GM19099 (cell line): Measurements from ENCODE around the gene DPYSL4.

ENCODE experiments used
- POLR2A ChIP-seq: IDR thresholded peaks from 3 replicates; pipeline ENCODE4 v1.6.1; 2011; ENCODE audit warnings: low read depth; ENCODE audit not compliant: insufficient read length; ENCODE audit errors: extremely low read depth

The DPYSL4 gene

DNA sequence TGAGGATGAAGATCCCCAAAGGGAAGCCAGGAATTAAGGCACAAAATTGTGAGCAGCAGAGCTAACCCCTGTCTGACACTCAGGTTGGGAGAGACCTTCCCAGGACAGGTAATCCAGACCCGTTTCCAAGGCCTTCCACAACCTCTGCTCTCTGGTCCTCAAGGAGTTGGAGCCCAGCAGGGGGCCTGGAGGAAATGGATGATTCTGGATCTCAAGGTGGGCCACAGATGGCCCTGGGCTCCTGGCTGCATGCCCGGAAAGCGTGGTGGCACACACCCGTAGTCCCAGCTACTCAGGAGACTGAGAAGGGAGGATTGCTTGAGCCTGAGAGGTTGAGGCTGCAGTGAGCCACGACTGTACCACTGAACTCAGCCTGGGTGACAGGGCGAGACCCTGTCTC is 42.3 kb downstream of the DPYSL4 start:
- TF ChIP-seq POLR2A = no peak

DNA sequence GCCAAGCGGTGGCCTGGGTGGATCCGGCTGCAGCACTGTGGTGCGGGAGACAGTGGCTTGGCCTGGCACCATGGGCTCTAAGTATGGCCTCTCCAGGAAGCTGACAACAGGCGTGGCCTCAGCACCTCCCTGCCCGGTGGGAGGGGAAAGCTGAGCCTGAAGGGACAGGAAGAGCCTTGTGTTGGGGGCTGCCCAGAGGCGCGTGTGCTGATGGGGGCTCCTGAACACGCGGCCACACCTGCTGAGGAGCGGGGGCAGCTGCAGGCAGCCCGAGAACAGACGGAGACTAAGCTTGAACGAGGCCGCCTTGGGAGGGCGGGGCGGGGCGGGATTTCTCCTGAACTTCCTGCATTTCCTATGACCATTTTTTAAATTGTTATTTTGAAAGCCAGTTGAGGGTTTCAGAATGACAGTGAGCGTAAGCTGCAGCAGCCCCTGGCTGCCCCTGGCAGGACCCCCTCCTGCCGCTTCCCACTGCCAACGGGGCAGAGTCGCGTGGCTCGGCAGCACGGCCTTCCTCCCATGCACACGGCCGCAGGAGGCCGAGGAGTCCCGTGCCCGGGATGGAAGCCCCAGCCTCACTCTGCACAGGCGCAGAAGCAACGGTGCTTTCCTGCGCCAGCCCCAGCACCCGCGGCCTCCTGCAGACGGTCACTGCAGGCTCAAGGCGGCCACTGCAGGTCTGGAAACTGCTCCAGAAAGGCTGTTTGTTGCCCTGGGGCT is 43.2 kb downstream of the DPYSL4 start:
- TF ChIP-seq POLR2A = no peak

DNA sequence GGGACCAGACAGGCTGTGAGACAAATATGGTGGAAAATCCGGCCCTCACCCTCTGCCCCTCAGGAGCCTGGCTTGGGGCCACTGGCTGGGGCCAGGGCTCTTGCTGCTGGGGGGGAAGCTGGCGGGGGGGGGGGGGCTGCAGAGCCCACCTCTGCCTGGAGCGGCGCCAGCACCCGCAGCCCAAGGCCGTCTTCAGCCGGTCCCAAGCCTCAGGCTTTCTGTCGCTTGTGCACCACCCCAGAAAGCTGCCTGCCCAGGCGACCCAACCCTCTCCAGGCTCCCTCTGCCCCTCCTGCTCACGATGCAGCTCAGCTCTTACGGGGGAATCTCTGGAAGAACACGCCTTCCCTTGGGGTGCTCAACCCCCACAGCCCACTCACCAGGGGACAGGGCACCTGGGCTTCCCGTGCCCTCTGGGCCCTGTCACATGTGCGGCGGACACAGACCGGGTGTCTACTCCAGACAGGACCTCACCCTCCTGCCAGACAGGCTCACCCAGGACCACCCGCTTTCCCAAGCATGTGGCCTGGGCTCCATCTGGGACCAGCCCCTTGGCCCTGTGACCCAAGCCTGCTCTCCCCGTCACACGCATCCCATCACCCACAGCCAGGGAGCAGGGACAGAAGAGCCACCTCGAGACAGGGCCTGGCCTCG is 43.9 kb downstream of the DPYSL4 start:
- no peak for TF ChIP-seq POLR2A

DNA sequence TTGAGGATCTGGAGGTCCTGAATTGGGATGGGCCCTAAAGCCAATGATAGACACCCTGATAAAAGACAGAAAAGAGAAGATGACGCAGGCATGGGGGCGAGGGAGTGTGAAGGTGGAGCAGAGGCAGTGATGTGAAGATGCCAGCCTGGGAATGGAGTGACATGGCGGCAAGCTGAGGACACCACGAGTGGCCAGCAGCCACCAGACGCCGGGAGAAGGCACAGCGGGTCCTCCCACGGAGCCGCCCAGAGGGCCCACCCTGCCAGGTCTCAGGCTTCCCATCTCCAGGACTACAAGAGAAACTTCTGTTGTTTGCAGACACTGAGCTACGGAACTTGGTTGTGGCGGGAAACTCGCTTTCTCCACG is 44.9 kb downstream of the DPYSL4 start:
- no peak for TF ChIP-seq POLR2A

DNA sequence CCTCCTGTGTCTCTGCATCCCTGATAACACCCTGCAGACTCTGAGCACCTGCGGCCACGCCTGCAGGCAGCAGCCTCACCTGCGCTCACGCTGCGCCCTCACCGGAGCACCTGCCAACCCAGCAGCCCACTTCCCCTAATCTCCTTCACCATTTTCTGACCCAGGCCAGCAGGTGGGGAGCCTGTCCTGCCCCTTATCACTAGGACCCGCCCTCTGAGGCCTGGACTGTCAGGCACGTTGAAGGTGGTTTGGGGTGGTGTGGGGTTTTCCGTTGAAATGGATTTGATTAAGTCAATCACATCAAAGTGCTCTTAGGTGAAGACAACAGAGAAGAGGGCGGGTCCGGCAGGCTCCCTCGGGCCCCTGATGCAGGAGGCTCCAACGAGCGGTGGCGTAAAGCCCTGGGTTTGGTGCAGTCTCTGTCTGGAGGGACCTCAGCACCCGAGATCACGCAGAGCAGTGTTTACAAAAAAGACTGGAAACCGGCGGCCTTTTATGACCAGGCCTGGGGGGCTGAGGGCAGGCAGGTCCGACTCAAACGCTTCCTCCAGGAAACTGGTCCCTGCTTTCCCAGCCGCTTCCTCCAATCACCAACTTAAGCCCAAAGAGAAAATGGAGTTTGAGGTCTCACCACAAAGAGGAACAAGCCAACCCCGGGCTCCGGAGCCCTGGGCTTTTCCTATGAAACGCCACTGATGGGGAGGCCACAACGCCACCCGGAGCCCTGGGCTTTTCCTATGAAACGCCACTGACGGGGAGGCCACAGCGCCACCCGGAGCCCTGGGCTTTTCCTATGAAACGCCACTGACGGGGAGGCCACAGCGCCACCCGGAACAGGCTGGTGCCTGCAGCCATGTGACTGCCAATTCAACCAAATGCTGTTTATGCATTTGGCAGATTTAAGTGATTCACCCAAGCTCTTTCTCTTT is 45.5 kb downstream of the DPYSL4 start:
- no peak for TF ChIP-seq POLR2A

DNA sequence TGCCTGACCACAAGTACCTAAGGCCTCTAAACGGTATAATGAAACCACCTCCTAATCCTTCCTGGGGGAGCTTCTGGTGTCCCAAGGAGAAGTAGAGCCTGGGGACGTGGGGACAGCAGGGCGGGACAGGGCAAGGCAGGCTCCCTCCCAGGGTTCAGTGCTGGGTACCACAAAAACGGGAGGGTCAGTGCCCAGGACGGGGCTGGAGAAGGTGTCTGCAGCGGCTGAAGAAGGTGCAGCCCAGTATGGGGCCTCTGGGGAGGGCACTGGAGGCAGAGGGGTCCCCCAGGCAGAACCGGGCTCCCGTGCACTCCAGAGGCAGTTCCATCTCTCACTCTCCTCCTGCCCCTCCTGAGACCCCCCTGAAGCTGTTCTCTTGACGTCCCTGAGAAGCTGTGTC is 46.2 kb downstream of the DPYSL4 start:
- no peak for TF ChIP-seq POLR2A

DNA sequence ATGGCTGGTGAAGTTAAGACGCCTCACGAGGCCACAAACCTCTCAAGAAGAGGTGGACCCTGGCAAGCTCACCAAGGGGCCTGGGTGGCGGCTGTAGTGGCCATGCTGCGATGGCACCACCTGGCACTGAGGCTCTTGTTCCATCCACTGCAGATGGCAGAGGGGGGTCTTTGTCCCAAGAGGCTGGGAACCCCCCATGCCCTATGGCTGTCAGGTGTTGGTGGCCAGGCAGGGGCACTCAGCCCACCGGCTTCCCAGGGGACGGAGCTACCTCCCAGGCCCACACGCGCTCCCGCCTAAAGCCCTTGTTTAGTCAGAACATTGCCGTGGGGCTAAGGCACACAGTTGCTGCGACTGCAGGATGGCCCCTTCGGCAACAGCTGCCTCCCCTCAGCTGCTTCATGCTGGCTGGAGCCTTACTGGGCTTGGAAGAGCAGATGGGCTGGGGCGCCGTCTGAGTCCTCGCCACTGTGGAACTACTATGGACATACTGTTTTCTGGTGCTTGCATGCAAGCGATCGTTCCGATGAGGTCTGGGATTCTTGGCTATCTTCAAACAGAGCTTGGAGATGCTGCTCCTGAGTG is 46.8 kb downstream of the DPYSL4 start:
- no peak for TF ChIP-seq POLR2A

DNA sequence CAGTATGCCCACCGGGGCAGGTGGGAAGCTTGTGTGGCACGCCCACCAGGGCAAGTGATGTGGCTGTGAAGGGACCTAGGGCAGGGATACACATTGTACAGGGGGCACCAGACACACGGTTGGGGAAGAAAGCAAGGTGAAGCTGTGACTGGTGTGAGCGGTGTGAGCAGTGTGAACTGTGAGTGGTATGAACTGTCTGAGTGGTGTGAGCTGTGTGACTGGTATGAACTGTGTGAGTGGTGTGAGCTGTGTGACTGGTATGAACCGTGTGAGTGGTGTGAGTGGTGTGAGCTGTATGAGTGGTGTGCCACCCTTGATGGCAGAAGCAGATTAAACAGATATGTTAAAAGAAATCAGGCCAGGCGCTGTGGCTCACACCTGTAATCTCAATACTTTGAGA is 48.1 kb downstream of the DPYSL4 start:
- TF ChIP-seq POLR2A = no peak

DNA sequence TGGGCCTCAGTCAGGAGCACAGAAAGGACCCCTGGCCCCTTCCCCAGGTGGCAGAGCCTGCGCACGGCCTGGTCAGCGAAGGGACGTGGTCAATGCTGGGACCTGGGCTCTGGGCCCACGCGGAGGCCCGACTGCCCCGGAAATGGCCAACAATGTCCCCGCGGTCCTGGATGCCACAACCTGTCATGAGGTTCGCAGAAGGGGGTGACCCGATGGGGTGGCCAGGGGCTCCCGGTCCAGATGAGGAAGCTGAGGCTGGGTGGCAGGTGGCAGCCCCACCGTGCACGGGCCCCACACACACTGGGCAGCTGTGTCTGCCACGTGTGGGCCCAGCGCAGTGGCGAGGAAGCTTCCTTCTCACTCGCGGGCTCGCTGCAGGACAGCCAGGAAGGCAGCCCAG is 49.4 kb downstream of the DPYSL4 start:
- no peak for TF ChIP-seq POLR2A

DNA sequence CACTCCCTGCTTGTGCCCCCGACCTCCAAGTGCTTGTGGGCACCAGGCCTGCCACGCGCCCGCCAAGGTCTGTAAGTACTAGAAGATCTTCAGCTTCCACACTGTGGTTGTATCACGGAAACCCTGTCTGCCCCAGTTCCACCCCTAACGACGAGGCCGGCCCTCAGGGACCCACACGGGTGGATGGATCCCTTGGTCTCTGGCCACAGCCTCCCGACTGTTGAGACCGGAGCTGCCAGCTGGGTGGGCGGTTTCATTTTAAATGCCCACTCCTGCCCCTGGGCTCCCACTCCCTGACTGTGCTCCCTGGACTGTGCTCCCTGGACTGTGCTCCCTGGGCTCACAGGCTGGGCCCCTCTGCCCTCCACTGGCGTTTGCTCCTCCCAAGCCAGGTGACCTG is 50.1 kb downstream of the DPYSL4 start:
- no peak for TF ChIP-seq POLR2A

DNA sequence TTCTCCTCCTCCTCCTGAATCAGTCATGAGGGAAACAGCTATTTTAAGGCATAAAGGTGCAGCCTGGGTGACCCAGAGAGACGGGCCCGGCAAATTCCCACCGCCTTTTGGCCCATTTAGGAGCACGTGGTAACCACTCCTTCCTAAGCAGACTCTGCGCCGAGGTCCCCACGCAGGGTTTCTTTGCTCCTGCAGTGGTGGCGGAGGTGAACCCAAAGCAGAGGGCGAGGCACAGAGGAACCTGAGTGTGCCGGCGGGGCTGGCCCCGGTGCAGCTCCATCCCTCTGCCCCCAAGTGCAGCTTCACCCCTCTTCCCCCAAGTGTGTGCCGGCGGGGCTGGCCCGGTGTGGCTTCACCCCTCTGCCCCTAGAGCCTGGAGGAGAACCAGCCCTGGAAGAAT is 50.6 kb downstream of the DPYSL4 start:
- no peak for TF ChIP-seq POLR2A

DNA sequence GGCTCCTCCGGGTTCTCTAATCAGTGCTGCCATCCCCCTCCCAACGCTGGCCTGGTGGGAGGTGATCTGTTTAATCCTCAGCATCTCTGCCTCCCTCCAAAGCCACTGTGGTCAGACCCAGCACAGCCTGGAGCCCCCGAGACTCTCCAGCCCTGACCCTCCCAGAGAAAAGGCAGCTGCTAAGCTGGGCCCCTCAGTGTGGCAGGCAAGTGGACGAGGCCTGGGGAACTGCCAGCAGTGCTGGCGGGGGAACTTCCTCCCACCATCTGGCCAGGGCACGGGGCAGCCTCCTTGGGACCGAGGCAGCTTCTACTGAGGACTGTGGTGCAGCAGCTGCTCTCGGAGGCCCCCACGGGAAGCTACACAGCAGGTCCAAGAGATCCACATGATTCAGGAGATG is 51.1 kb downstream of the DPYSL4 start:
- no peak for TF ChIP-seq POLR2A

DNA sequence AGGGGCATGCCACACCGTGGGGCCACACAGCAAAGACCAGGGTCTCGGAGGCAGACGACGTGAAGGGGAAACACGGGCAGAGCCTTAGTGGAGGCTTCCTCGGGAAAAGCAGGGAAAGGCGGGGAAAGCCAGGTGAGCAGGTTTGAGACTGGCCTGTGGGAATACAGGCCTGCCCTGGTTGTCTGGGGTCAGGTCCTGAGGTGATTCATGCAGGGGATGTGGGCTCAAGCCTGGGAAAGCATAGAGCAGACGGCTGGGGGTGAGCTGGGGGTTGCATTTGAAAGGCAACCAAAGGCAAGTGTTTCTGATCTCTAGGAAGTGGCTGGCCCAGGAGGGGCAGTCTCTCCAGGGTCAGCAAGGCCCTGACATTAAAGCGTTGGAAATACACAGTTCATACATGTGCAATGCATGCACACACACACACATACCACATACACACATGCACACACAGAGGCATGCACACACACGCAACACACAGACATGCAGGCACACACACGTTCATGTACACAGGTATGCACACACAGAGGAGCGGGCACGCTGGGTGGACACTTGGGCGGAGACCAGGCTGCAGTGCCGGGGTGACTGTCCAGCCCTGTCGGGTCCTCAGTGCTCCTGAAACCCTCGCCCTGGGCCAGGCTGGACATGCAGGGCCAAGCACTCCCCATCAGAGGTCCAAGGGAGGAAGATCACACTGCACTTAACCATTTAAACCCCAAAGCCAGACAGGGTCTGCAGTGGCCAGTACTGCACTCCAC is 51.8 kb downstream of the DPYSL4 start:
- no peak for TF ChIP-seq POLR2A

DNA sequence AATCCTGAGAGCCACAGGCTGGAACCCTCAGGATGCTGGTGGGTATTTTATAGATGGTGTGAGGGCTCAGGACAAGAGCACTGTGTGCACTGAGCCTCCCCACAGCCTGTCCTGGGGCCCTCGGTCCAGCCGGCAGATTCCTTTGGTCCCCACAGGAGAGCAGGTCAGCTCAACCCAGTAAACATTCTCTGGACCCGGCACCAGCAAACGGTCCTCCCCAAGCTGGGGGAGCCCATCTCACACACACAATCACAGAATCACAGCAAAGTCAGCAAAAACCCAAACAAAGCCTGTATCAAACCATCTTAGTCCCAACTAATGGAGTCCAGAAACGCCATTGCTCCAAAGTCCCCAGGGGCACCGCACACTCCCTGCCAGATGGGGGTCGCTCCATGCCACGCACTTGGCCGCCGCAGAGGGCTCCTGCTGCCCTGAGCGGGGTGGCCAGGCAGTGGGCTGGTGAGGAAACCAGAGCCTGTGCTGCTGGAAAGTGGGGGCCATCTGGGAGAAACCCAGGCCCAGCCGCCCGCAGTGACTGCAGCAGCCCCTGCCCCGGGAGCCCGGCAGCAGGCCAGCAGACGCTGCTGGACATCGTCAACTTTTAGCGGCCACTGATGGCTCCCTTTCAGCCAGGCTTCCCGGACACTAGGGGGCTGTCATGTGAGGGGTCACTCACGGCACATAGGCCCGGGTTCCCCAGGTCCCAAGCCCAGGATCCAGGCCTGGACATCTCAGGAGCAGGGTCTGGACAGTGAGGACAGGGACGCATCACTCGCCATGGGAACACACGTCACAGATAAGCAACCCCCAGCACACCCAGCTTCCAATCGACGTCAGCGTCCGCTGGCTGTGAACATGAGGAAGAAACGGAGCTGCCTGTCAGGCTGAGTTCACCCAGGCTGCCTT is 52.6 kb downstream of the DPYSL4 start:
- no peak for TF ChIP-seq POLR2A

DNA sequence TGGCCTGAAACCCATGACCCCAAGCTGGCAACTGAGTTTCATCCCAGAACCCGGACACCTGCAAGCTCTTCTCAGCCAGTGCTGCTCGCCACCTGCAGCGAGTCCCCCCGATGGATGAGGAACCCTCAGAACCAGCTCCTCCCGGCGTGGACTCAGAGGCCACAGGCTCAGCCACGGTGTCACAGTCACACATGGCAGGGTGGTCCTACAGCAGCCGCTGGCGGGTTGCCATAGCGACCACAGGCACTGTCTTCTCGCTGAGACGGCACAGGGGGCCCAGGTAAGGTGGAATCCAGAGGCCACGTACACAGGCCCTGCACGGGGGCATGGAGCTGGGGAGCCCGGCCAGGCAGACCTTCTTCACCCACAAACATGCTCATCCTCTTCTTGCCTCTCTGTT is 53.4 kb downstream of the DPYSL4 start:
- TF ChIP-seq POLR2A = no peak
